Activated T-cell treated with anti-CD3 and anti-CD28 coated beads for 48 hours (primary cell): ENCODE results near the gene SPATA3.
"Not testable (repeated sequence)": the region's sequence is repeated elsewhere in the genome, so short reads cannot be mapped to it uniquely, and the experiment has no call there.

Experiments used
- DNase-seq: peaks from one replicate; pipeline ENCODE4 v3.0.0-alpha.2; 2020; ENCODE audit warnings: low read depth

Gene SPATA3

DNA sequence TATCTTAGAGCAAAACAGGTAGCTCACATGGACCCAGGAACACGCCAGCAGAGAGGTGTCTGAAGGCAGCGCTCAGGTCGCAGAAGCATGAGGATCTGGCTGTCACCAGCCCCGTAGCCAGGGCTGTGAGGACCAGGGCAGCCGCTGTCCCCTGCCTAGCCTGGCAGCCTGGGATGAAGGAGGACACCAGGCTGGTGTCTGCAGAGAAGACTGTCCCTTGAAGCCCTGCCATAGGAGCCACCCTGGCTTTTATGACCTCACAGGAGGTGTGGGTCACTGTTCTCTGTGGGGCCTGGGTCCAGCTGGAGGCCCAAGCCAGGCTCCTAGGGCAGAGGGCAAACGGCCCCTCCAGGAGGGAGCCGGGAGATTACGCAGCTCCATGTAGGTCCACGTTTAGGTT is at the start of gene SPATA3:
Gene SPATA3, plus strand, starts transcription at position 301 of the 400 bp plus-strand sequence. CDS start 113 bp downstream, outside the sequence.
- no peak for DNase-seq

DNA sequence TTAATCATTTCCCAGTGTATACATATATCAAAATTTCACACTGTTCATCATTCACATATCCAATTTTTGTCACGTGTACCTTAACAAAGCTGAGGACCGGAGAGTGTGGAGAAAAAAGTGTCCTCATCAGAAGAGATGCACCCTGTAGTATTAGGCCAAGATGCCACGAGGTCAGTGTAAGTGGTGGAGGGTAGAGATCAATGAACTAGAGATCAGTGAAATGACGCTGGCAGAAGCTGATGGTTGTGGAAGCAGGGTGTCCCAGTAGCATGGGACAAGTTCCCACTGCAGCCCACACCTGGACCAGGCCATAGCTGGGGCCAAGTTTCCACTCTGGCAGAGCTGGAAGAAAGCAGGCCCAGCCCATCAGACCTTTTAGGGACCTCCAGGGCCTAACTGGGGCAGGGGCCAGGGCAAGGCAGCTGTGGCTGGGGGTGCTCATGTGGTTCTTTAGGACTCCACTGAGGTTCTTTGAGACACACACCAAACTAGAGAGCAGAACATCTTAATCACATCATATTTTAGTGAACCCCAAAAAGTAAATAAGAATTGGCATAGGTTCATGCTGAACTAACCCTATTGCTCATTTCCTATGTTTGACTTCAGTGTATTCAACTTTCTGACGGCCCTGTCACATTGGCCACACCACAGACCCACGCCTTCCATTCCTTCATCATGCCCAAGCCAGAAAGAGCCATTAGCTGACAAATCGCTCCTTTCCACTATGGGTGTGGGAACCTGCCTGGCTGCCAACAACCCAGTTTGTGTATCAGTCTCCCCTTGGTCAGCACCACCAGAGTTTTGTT is 49.3 kb upstream of the SPATA3 start:
- DNase-seq, result no peak

DNA sequence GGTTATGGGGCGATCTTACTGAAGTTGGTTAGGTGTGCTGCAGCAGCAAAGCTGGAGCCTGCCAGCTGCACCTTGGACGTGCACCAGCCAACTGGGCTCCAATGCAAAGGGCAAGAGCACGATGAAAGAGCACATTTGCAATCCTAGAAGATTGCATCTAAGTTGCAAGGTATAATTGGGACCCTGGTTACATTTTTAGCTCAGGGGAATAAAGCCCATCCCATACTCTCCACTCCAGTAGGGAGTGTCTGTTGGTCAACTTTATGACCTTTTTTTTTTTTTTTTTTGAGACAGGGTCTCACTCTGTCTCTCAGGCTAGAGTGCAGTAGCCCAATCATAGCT is 48.7 kb upstream of the SPATA3 start:
- DNase-seq, result no peak

- no peak for DNase-seq
These were observed 48.0 kb upstream of the SPATA3 start for GRCh38 chr2:230947908-230948365.

GRCh38 chr2:230949966-230950873 is 45.7 kb upstream of the SPATA3 start:
- no peak for DNase-seq

- DNase-seq, result no peak
These were observed 45.0 kb upstream of the SPATA3 start for GRCh38 chr2:230950874-230951339.

GRCh38 chr2:230951396-230951795 is 44.5 kb upstream of the SPATA3 start:
- DNase-seq, result no peak

- no peak for DNase-seq
These were observed 43.5 kb upstream of the SPATA3 start for GRCh38 chr2:230952226-230952956.

DNA sequence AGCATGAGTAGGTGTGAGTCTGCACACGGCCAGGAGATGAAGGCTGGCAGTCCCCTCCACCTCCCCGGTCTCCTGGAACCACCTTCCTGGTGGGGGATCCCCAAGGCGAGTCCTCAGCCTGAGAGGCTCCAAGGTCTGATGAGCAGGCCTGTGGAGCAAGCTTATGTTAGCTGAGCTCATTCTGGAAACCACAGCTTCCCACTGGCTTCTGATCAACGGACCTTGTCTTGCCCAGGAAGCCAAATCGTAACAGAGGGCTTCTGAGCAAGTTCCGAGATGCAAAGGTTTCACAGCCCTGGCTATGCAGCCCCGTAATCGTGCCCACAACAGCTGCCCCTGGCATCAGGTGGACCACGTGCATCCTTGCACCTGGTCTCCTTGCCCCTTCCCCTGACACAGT is 42.1 kb upstream of the SPATA3 start:
- DNase-seq, result no peak

- DNase-seq, result no peak
These were observed 41.2 kb upstream of the SPATA3 start for GRCh38 chr2:230954746-230955145.

DNA sequence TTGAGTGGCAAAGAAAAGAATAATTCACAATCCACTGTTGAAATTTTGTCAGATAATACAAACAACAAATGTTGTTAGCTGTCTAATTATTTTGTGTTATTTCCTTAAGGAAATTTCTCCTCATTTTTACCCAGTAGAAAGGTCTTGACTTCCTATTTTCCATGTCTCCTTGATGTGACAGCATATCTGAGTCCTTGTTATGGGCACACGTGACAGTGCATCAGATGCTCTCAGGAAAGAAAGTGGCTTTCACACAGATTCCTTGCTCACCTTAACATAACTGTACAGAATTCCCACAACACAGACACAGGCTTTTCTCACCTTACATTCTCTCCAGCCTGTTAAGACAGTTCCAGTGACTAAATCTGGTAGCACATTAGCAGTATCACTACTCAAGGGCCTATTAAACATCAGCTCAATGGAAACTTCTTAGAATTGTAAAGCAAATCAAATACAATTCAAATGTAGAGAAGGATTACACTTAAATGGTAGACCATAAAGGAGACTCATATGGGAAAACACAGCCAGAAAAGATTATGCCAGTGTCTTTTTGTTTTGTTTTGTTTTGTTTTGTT is 40.7 kb upstream of the SPATA3 start:
- DNase-seq, result no peak

DNA sequence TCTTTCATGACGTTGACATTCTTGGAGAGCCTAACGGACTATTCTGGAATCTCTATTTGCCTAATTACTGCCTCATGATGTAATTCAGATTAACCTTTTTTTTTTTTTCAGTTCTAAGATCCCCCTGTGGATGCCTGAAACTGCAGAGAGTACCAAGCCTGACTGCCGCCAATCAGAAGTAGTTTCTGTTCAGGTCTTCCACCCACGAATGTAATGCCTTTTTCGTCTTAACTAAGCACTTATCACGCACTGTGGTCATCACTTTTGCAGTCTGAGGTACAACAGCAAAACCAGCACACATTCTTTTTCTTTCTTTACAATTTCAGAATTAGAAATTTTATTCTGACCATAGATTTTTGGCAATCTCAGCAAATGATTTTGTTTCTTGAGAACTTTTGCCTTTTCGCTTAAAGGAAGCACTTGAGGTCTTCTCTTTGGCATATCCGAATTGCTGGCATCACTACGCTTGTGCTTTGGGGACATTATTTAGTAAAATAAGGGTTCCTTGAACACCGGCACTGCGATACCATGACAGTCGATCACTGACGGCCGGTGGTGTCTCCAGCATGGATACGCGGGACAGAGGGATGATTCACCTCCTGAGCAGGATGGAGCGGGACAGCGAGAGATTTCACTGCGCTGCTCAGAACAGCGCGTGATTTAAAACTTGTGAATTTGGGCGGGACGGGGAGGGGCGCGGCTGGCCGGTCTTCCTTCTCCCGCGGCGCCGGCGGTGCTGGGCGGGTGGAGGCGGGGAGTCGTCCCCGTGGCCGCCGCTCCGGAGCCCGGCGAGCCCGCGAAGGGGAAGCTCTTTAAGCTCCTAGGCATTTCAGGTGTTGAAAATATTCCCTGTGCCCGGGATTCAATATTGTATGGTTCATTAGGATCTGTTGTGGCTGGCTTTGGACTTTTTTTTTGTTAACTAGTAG is 38.8 kb upstream of the SPATA3 start:
- peak; percentile 36 for DNase-seq

DNA sequence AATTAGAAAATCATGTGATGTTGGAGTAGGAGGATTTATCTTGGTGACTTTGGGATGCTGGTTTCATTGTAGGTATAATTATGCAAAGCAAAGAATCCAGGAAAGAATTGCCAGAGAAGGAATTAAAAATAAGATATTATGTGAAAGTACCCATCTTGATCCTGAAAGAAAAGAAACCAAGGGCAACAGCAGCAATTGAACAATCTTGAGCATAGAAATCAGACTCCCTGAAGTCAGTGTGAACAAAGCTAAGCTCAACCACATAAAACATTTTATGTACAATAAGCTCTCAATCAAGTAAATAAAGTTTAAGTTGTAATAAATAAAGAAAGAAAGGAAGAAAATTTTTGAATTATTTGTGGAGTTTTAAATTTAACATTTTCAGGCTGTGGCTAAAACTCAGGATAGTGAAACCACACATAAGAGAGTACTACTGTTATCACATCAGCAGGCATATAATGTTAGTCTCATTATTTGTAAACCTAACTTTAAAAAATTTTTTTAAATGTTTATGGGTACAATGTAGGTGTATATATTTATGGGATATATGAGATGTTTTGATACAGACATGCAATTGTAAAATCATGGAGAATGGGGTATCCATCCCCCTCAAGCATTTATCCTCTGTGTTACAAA is 38.0 kb upstream of the SPATA3 start:
- DNase-seq, result no peak

- DNase-seq, result no peak
These were observed 36.8 kb upstream of the SPATA3 start for GRCh38 chr2:230958820-230959756.

GRCh38 chr2:230960026-230960425 is 35.9 kb upstream of the SPATA3 start:
- DNase-seq, result no peak

- DNase-seq, result no peak
These were observed 34.8 kb upstream of the SPATA3 start for GRCh38 chr2:230961091-230961491.

DNA sequence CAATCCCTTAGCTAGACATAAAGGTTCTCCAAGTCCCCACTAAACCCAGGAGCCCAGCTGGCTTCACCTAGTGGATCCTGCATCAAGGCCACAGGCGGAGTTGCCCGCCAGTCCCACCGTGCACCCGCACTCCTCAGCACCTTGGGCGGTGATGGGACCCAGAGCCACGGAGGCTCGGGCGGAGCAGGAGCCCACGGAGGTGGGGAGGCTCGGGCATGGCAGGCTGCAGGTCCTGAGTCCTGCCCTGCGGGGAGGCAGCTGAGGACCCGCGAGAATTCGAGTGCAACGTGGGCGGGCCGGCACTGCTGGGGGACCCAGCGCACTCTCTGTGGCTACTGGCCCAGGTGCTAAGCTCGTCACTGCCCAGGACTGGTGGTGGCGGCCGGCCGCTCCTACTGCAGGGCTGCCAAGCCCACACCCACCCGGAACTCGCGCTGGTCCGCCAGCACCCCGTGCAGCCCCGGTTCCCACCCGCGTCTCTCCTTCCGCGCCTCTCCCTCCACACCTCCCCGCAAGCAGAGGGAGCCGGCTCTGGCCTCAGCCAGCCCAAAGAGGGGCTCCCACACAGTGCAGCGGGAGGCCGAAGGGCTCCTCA is 31.7 kb upstream of the SPATA3 start:
- DNase-seq, result no peak

- no peak for DNase-seq
These were observed 28.8 kb upstream of the SPATA3 start for GRCh38 chr2:230967113-230967512.

DNA sequence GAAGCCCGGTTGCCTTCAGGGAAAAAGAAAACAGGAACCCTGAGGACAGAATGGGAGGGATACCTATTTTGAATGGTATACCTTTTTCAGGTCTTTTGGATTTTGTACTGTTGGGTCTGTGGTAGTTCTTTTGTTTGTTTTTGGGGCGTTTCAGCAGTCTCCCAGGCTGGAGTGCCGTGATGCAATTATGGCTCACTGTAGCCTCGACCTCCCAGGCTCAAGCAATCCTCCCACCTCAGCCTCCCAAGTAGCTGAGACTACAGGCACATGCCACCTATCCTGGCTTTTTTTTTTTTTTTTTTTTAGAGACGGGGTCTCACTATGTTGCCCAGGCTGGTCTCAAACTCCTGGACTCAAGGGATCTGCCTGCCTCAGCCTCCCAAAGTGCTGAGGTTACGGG is 27.6 kb upstream of the SPATA3 start:
- not testable (repeated sequence) for DNase-seq
